ENCODE measurements around the gene TAF4. TPM values are rescaled to one million over a fixed set of nuclear protein-coding genes. Genes with fewer than 3 reads are reported as not detected.
"Not testable (repeated sequence)": the region's sequence is repeated elsewhere in the genome, so short reads cannot be mapped to it uniquely, and the experiment has no call there.

Gene TAF4, protein sequence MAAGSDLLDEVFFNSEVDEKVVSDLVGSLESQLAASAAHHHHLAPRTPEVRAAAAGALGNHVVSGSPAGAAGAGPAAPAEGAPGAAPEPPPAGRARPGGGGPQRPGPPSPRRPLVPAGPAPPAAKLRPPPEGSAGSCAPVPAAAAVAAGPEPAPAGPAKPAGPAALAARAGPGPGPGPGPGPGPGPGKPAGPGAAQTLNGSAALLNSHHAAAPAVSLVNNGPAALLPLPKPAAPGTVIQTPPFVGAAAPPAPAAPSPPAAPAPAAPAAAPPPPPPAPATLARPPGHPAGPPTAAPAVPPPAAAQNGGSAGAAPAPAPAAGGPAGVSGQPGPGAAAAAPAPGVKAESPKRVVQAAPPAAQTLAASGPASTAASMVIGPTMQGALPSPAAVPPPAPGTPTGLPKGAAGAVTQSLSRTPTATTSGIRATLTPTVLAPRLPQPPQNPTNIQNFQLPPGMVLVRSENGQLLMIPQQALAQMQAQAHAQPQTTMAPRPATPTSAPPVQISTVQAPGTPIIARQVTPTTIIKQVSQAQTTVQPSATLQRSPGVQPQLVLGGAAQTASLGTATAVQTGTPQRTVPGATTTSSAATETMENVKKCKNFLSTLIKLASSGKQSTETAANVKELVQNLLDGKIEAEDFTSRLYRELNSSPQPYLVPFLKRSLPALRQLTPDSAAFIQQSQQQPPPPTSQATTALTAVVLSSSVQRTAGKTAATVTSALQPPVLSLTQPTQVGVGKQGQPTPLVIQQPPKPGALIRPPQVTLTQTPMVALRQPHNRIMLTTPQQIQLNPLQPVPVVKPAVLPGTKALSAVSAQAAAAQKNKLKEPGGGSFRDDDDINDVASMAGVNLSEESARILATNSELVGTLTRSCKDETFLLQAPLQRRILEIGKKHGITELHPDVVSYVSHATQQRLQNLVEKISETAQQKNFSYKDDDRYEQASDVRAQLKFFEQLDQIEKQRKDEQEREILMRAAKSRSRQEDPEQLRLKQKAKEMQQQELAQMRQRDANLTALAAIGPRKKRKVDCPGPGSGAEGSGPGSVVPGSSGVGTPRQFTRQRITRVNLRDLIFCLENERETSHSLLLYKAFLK
- 23.2 and 28.4 TPM in 2 replicates for total RNA-seq

DNA sequence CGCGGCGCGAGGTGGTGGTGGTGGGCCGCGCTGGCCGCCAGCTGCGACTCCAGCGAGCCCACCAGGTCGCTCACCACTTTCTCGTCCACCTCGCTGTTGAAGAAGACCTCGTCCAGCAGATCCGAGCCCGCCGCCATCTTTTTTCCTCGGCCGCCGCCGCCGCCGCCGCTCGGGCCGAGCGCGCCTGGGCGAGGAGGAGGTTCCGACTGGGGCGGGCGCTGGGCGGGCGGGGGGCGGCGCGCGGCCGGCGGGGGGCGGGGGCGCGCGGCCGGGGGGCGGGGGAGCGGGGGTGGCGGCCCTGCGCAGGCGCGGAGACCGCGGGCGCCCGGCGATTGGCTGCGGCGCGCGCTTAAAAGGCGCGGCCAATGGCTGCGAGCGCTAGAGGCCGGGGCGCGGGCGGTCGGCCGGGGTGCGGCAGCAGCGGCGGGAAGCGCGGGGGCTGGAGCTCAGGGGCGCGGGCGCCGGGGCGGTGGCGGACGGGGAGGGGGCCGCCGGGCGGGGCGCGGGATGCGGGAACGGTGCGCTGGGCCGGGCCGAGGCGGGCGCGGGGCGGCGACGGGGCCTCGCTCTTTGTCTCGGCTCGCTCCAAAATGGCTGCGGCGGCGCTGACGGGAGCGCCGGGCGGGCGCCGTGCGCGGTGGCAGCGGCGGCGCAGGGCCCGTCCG lies at the start of gene TAF4:
Gene TAF4, minus strand, starts transcription at position 208 of the 665 bp plus-strand sequence. Its CDS starts 71 bp downstream, at position 137.
- intact Hi-C loops (cut with micrococcal nuclease) = loop anchor here (1.0 to 10.0 kb wide), 8 partner anchors 55 to 729 kb away; partner anchors contain the start of genes MRGBP, MTG2 and OSBPL2

DNA sequence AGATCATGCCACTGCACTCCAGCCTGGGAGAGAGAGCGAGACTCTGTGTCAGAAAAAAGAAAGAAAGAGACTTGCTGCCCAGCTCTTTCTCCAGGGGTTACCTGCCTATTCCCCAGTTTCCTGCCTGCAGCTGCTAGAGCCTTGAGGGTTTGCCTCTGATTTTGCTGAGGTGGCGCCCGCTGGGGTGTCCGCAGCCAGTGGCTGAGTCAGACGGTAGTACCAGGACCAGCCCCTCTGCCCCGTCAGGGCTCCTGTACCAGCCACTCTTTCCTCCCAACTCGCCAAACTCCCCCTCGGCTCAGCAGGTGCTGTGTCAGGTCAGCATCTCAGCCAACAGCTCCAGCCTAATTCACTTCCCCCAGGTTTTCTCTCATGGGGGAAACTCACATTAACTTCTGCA lies 49.2 kb upstream of the TAF4 start:
- intact Hi-C loops (cut with micrococcal nuclease) = no loop called here

DNA sequence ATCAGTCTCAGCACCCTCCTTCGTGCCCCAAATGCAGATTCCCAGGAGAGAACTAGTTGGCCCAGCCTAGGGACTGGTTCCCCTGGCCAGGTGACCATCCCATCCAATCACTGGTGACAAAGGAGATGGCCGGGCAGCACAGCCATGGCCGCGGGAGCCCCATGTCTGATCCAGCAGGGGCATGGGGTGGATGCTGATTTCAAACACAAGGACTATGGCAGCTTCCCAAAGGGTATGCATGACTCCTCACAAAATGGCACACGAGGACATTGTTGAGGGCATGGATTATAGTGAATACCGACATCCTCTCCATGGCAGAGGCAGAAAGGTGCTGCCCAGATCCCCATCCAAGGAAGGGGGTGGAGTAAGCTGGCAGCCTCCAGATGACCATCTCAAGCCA lies 46.7 kb upstream of the TAF4 start:
- intact Hi-C loops (cut with micrococcal nuclease) = no loop called here

DNA sequence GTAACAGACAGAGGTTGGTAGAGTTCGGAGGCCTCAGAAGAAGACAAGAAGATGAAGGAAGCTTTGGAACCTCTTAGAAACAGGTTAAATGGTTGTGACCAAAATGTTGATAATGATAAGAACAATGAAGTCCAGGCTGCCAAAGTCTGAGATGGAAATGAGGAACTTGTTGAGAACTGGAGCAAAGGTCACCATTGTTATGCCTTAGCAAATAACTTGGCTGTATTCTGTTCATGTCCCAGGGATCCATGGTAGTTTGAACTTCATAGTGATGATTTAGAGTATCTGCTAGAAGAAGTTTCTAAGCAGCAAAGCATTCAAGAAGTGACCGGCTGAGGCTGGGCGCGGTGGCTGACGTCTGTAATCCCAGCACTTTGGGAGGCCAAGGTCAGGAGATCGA lies 45.5 kb upstream of the TAF4 start:
- intact Hi-C loops (cut with micrococcal nuclease) = no loop called here

DNA sequence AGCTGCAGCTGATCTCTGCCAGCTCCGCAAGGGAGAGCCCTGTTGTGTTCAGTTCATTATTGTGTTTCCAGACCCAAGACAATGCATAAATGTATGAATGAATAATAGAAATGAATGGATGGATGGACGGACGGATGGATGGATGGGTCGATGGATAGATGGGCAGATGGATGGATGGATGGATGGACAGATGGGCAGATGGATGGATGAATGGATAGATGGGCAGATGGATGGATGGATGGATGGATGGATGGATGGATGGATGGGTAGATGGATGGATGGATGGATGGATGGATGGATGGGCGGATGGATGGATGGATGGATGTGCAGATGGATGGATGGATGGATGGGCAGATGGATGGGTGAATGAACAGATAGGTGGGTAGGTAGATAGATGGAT lies 39.9 kb upstream of the TAF4 start:
- intact Hi-C loops (cut with micrococcal nuclease) = no loop called here

DNA sequence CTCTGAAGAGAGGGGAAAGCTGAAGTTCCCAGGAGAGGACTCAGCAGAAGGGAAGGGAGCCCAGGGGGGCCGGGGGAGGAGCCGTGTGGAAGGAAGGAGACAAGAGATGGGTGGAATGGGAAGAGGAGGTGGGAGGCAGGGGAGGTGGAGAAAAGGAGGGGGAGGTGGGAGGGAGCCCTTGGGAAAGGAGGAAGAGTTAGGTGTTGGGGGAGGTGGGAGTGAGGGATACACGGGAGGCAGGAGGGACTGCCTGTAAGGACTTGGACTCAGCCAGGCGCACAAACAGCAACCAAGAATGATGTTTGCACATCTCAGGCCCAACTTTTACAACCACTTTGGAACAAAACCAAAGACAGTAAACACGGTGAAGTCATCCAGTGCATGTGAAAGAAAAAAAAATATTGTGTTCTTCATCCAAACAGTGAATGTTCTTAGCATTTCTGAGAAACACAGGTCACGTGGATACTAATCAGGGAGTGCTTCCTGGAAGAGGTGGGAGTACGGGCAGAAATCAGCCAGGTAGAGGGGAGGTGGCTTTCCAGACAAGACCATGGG lies 39.2 kb upstream of the TAF4 start:
- intact Hi-C loops (cut with micrococcal nuclease) = no loop called here

DNA sequence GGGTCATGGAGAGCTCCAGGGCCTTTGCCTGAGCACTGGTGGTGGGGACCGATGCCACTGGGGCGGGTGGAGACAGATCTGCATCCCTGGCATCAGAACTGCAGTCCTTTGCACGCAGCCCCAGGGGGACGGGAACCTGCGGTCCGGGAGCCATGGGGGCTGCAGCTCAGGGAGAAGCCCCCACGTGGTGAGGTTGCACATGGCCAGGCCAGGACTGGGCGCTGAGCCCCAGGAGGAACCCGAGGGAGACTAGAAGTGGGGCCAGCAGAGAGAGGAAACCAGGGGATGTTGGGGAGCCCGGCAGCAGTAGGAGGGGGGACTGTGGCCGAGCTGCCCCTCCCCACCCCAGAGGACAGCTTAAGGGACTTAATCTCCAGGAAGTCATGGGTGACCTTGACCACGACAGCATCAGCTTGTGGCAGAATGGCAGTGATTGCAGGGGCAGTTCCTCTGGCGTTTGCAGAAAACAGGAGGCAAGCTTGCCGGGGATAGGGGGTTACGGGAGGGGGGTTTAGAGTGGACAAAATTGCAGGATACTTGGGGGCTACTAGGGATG lies 38.6 kb upstream of the TAF4 start:
- intact Hi-C loops (cut with micrococcal nuclease) = no loop called here

DNA sequence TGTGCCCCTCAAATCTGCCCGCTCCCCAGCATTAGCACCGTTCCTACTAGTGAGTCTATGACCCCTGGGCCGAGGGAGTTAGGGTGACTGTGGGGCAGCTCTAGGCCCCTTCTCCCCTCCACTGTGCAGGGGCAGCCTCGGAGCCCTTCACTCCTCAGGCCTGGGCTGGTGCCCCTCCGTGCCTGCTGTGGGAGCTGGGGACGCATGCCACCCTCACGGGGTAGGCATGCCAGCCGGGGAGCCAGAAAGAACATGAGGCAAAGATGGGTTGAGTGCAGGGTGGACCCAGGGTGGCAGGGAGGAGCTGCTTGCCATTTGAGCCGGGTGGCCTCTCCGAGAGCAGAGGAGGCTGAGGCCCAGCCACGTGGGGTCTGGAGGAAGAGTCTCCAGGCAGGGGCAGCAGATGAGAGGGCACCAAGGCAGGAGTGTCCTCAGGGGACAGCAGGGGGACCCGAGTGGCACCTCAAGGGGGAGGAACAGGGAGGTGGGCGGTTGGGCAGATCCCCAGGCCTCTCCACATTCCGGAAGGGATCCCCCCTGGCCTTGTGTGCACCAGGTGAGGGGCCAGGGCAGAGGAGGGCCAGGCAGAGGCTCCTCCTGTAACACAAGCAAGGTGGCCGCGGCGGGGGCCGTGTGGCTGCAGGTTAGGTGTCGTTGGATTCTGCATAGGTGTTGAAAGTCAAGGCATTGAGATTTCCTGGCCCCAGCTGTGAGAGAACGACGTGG lies 38.0 kb upstream of the TAF4 start:
- intact Hi-C loops (cut with micrococcal nuclease) = no loop called here

DNA sequence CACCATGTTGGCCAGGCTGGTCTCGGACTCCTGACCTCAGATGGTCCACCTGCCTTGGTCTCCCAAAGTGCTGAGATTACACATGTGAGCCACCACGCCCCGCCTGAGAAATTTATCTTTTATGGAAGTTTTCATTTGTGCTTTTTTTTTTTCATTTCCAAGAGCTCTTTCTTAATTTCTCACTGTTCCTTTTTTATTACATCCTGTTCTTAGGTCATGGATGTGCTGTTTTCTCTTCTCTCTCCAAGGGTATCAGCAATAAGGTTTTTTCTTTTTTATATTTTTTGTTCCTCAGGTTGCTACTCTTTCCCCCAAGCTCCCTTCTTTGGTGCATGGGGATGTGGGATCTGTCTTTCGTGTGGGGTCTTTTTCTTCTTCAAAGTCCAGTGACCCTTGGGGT lies 35.4 kb upstream of the TAF4 start:
- intact Hi-C loops (cut with micrococcal nuclease) = no loop called here

DNA sequence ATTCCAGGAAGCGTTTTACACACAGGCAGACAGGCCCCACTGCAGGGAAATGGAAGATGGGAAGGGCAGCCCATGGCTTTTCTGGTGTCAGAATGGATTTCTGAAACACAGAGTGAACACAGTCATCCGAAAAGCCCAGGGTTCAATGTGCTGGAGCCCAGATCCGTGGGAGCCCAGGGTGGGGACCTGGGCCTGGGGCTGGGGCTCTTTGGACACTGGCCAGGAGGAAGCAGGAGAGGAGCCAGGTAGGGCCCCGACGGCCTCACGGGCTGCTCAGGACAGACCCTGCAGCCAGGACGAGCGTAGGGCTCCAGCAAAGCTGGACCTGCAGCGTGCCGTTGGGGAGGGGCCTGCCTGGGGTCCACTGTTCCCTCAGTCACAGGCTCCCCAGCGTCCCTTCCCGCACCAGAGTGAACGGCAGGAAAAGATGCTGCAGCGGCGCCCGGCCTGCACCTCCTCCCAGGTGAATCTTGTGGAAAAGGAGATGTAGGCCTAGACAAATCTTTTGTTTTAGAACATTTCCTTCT lies 32.3 kb upstream of the TAF4 start:
- intact Hi-C loops (cut with micrococcal nuclease) = no loop called here

DNA sequence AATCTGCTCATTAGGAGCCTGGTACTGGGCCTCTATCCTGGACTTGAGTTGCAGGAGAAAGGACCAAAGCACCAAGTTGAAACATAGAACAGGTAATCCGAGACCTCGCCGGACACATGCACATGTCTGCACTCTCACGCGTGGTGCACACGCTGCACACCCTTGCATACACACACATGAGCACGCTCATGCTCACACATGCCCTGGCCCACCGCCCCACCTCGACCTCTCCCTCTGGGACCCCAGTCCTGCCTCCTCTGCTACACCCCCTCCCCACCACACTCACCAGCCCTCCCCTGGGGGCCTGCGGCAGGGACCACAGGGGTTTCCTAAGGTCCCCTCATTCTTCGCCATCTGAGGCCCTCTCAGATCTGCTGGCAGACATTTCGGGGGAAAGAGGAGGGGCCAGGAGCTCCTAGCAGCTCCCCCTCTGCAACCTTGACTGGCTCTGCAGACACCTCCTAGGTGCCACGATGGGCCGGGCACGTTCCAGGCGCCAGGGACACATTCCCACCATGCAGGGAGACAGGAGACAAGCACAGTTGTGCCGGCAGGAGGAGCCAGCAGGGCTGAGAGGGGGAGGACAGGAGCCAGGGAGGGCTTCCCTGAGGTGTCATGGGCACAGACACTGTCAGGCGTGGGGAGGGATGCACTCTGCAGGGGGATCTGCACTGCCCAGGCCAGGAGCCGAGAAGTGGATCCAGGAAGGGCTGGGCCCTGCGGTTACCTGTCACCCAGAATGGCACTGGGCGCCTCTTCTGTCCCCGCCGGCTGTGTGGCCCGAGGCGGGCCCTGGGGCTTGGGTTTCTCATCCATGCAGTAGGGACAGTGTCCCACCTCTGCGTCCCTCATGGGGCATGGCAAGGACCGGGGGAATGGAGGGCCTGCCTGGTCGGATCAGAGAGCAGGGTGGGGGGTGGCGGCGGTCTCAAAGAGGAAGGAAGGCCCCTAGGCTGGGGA lies 31.0 kb upstream of the TAF4 start:
- intact Hi-C loops (cut with micrococcal nuclease) = no loop called here

DNA sequence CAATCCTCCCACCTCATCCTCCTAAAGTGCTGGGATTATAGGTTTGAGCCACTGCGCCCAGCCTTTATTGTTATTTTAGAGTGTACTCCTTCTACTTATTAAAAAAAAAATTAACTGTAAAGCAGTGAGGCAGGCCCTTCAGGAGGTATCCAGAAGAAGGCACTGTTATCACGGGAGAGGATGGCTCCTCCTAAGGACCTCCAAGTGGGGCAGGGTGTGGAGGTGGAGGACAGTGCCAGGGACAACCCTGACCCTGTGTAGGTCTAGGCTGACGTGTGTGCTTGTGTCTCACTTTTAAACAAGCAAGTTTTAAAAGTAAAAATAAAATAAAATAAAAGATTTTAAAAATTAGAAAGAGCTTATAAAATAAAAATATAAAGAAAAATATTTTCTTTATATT lies 23.7 kb upstream of the TAF4 start:
- intact Hi-C loops (cut with micrococcal nuclease) = loop anchor here (2.0 kb wide), 1 partner anchor 27 kb away; no protein-coding TSS in a partner anchor

DNA sequence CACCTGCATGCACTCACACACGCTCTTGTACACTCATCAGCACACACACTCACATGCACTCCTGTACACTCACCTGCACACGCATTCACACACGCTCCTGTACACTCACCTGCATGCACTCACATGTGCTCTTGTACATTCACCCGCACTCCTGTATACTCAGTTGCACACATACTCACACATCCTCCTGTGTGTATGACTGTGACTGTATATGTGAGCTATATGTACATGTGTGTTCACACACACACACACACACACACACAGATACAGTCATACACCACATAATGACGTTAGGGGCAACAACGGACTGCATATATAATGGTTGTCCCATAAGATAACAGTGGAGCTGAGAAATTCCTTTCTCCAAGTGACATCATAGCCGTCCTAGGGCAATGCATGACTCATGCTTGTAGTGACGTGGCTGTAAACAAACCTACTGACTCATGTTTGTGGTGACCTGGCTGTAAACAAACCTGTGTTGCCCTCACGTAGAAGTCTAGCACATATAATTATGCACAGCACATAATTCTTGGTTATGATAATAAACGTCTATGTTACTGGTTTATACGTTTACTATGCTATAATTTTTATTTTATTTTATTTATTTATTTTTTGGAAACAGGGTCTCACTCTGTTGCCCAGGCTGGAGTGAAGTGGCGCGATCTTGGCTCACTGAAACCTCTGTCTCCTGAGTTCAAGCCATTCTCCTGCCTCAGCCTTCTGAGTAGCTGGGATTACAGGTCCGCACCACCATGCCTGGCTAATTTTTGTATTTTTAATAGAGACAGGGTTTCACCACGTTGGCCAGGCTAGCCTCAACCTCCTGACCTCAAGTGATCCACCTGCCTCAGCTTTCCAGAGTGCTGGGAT lies 22.8 kb upstream of the TAF4 start:
- intact Hi-C loops (cut with micrococcal nuclease) = loop anchor here (2.0 kb wide), 1 partner anchor 28 kb away; no protein-coding TSS in a partner anchor

DNA sequence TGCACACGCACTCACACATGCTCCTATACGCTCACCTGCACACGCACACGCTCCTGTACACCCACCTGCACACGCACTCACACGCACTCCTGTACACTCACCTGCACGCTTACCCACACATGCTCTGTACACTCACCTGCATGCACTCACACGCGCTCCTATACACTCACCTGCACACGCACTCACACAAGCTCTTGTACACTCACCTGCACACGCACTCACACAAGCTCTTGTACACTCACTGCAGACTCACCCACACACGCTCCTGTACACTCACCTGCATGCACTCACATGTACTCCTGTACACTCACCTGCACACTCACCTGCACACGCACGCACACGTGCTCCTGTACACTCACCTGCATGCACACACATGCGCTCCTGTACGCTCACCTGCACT lies 22.0 kb upstream of the TAF4 start:
- intact Hi-C loops (cut with micrococcal nuclease) = loop anchor here (2.0 kb wide), 1 partner anchor 29 kb away; no protein-coding TSS in a partner anchor

DNA sequence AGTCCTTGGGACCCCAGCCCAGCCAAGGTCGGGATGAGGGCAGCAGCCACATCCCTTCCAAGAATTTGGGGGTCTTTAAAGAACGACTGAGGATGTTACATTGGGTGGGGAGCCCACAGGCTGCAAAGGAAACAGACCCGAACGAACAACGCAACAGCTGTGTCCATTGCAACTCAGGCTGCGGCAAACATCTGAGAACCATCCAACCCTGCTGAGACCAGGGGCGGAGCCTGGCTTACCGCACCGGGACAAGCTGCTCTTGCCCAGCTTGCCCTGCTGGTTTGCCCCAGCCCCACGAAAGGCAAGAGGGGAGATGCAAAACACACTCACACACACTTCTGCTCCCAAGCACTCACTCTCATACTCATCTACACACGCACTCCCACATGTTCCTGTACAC lies 21.5 kb upstream of the TAF4 start:
- intact Hi-C loops (cut with micrococcal nuclease) = no loop called here

DNA sequence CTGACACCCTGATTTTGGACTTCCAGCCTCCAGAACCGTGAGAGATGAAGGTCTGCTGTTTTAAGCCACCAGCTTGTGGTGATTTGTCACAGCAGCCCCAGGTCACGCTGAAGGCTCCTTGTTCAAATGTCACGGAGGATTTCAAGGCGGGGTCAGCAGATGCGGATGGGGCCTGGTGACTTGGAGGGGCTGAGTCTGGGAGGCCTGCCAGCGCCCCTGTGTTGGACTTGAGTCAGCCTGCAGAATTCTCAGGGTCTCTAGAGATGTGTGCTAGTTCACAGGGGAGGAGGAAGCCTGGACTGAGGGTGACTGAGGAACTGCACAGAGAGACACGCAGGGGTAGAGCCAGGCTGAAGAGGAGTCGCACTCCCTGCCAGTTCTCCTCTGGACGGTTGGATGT lies 19.5 kb upstream of the TAF4 start:
- intact Hi-C loops (cut with micrococcal nuclease) = no loop called here

DNA sequence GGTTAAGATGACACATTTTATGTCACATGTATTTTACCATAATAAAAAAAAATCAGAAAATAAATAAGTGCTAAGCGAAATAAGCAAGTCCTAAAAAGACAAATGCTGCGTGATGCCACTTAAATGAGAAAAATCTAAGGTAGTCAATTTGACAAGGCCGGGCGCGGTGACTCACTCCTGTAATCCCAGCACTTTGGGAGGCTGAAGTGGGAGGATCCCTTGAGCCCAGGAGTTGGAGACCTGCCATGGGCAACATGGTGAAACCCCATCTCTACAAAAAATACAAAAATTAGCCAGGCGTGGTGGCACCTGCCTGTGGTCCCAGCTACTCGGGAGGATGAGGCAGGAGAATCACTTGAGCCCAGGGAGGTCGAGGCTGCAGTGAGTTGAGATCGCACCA lies 18.5 kb upstream of the TAF4 start:
- intact Hi-C loops (cut with micrococcal nuclease) = not testable (repeated sequence)
